Epithelial cell of proximal tubule (primary cell): ENCODE results near the gene FAH. TPM values are rescaled to one million over a fixed set of nuclear protein-coding genes. Genes with fewer than 3 reads are reported as not detected.

ENCODE experiments used
- DNase-seq: peaks from one replicate; pipeline ENCODE4 v3.0.0-alpha.2; 2011; ENCODE audit warnings: low read depth
- H3K4me3 ChIP-seq: 2 replicates; pipeline ENCODE4 v1.5.1; 2011; ENCODE audit warnings: low read depth, mild to moderate bottlenecking, low read length
- total RNA-seq: library from RNA; depleted of rRNA; stranded (reverse); fragments of >200 nt; gene quantifications from 2 replicates; pipeline ENCODE4 v1.2.3, GENCODE V29; 2015
- TF ChIP-seq, protein P1 (sequence below): conservative IDR thresholded peaks from 2 replicates; pipeline ENCODE4 v1.5.1; 2012; ENCODE audit warnings: low read depth, mild to moderate bottlenecking, low read length

Gene FAH
- total RNA-seq, 1 donor from 2014 or later: 20.4 TPM

DNA sequence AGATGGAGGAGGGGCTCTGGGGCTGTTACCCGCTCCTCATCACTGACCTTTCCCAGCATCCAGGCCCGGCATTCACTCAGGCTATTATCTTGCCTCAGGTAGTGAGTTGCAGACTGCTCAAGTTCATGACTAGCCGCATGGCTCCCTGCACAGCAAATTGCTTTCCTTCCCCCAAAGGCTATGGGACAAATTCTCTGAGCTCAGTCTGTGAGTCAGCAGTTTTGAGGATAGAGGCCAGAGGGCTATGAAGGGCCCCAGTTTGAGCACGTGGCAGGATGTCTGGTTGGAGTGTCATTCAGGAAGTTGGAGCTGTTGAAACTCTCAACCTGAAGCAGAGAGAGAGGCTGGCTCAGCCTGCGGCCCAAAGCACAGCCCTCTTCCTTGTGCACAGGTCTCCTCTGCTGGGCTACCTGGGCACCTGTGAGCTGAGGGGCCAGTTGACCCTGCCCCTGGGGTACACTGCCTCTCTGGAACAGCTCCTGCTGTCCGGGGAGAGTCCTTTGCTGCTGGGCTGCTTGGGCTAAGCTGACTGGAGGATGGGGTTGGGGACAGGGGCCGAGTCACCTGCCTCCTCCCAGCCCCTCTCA is 7.9 kb downstream of the FAH start:
- TF ChIP-seq, protein P1, sequence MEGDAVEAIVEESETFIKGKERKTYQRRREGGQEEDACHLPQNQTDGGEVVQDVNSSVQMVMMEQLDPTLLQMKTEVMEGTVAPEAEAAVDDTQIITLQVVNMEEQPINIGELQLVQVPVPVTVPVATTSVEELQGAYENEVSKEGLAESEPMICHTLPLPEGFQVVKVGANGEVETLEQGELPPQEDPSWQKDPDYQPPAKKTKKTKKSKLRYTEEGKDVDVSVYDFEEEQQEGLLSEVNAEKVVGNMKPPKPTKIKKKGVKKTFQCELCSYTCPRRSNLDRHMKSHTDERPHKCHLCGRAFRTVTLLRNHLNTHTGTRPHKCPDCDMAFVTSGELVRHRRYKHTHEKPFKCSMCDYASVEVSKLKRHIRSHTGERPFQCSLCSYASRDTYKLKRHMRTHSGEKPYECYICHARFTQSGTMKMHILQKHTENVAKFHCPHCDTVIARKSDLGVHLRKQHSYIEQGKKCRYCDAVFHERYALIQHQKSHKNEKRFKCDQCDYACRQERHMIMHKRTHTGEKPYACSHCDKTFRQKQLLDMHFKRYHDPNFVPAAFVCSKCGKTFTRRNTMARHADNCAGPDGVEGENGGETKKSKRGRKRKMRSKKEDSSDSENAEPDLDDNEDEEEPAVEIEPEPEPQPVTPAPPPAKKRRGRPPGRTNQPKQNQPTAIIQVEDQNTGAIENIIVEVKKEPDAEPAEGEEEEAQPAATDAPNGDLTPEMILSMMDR: no peak
- no peak overlapping the region for H3K4me3 ChIP-seq
- DNase-seq: peak; percentile 91

DNA sequence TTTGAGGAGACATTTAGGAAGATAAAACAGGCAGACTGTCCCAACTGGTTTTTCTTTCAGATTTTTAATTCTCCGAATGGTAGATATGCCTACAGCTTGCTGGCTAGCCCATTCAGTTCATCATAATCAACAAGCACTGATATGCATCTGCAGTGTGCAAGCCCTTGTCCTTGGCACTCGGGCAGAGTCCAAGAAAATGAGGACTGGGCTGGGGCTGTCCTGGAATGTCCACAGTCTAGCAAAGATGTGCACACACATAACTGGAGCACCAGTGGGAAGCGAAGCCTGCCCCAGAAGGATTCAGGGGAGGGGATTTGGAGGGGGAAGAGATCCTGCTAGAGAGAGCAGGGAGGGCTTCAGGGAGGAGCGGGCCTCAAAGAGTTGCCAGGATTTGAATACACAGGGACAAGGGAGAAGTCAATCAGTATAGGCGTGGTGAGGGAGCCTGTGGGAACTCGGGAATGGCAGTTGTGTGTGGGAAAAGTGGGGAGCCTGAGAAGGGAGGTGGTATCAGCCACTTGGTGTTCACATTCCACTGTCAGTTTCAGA is 8.7 kb downstream of the FAH start:
- TF ChIP-seq, protein P1: no peak
- H3K4me3 ChIP-seq: no peak overlapping the region
- no peak for DNase-seq

DNA sequence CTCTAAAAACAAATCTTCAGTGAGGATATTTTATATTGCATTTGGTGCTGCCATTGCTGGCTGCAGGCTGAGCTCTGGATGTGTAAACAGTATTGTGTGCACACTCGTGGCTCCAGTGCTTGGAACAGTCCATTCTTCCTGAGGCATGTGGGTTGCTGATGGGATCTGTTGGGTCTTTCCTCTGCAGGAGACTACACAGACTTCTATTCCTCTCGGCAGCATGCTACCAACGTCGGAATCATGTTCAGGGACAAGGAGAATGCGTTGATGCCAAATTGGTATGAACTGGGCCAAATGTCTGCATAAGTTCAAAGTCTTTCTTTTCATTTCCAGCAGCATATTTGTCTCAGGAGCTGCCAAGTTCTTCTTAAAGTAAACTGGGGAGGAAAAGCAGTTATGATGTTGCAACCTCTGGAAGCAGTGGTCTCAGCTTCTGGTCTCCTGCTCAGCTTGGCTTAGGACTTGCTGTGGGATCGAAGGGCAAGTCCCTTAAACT is 9.3 kb downstream of the FAH start:
- no peak for DNase-seq
- TF ChIP-seq, protein P1: no peak
- no peak overlapping the region for H3K4me3 ChIP-seq

DNA sequence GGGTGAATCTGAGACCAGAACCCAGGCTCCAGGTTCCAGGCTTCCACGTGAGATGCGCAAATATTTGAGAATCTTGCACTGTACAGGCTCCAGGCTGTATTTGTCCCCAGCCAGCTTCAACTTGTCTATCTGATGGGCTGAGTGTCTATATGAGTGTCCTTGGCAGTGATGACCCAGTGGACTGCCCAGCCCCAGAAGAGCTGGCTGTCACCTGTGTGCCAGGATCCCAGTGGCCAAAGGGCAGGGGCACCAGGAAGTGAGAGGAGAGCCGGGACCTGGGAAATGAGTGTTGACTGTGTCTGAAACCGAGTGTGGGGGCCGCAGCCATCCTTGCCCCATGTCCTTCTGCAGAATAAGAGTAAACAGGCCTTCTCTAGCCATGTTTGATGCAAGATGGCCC is 10.4 kb downstream of the FAH start:
- no peak for DNase-seq
- no peak overlapping the region for H3K4me3 ChIP-seq
- TF ChIP-seq, protein P1: no peak

DNA sequence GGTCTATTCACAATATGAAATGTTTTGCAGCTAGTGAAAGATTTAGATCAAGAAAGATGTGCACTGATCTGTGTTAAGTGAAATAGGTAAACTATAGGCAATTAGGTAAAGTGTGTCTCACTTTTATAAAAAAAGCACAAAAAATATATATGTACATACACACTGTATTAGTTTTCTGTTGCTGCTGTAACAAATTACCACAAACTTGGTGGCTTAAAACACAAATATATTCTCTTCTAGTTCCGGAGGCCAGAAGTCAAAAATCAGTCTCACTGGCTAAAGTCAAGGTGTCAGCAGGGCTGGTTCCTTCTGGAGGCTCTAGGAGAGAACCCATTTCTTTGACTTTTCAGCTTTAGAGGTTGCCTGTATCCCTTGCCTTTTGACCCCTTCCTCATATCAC is 11.1 kb downstream of the FAH start:
- TF ChIP-seq, protein P1: no peak
- no peak overlapping the region for H3K4me3 ChIP-seq
- no peak for DNase-seq

DNA sequence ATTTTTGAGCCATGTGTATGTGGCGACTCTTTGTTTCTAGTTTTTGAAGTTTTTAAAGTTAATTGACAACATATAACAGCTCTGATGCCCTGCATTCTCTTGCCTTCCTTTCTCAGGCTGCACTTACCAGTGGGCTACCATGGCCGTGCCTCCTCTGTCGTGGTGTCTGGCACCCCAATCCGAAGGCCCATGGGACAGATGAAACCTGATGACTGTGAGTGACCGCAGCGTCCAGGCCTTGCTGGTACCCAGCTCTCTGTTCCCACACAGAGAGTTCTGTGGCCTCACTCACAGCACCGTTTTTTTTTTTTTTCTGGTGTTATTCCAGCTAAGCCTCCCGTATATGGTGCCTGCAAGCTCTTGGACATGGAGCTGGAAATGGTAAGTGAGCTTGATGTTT is 15.1 kb downstream of the FAH start:
- no peak overlapping the region for H3K4me3 ChIP-seq
- DNase-seq: no peak
- TF ChIP-seq, protein P1: no peak

DNA sequence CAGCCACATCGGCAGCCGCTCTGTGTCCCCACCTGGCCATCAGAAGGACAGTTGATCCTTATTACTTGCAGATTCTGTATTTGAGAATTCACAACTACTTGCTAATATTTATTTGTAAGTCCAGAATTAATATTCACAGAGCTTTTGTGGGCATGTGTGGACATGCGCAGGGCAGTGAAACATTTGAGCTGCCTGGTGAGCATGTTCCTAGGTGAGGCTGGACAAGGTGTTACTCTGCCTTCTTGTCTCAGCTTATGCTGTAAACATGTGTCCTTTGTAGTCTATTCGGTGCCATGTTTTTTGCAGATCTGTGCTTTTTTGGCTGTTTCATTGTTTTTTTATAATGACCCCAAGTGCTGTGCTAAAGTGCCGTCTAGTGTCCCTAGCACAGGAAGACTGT is 15.6 kb downstream of the FAH start:
- no peak overlapping the region for H3K4me3 ChIP-seq
- TF ChIP-seq, protein P1: no peak
- no peak for DNase-seq
